K562 (cell line): ENCODE data around the gene THOC1. TPM values are rescaled to one million over a fixed set of nuclear protein-coding genes. Genes with fewer than 3 reads are reported as not detected.
A peak's percentile ranks its signal among the peaks of the same experiment; 100 is the strongest.

Source experiments
- ATAC-seq: fragments of 200-7000 bp; cut with Tn5 transposase; 3 replicates; pipeline ENCODE4 v1.9.1; 2020; ENCODE audit warnings: moderate library complexity
- BruUV-seq: library from RNA; stranded (reverse); fragments of 400-500 nt; replicated peaks from 2 replicates; lab custom pipeline; 2021; lab: Mats Ljungman, UMichigan
- CTCF ChIA-PET: fragments of 300-600 bp; formaldehyde crosslinking; extraction: SDS; loops from one replicate; lab custom pipeline; 2021; ENCODE audit warnings: low intra/inter-chr PET ratio; lab: Yijun Ruan, JAX
- POLR2A ChIA-PET: fragments of 300-600, 350-650 bp; sonication (Branson Sonifier 250); formaldehyde crosslinking; extraction: SDS; loops from one replicate; lab custom pipeline; 2021; ENCODE audit warnings: antibody characterized with exemption, inconsistent platforms; lab: Yijun Ruan, JAX
- DNase-seq, 4 experiments: peaks; one replicate each; pipeline versions ENCODE4 v3.0.0 to v3.0.0-alpha.2; 2011 to 2018; ENCODE audit warnings: low spot score in 3 of 4, mixed read lengths in 3 of 4; ENCODE audit errors: extremely low read depth in 1 of 4
- FAIRE-seq: peaks from 2 replicates; lab custom pipeline; 2011; peaks lifted over from hg19 to GRCh38; lab: Jason Lieb, UNC
- H2AFZ ChIP-seq: 2 replicates; pipeline ENCODE4 v1.6.0; 2011; ENCODE audit warnings: low read depth, low read length, control low read depth, inconsistent platforms
- H3K27ac ChIP-seq: fragments of 200-600 bp; 3 replicates; pipeline ENCODE4 v1.8.0; 2011; ENCODE audit warnings: low read depth, mild to moderate bottlenecking, control low read depth, inconsistent platforms, low read length, moderate library complexity, mixed read lengths; ENCODE audit errors: extremely low read depth
- H3K27me3 ChIP-seq, 2 experiments: fragments of 300-600 bp in 1 of 2; 2 replicates in 1 of 2; 3 replicates in 1 of 2; pipeline versions ENCODE4 v1.6.0 to v1.8.0; 2011; ENCODE audit warnings: inconsistent platforms in 2 of 2, low read length in 2 of 2, mild to moderate bottlenecking in 1 of 2, mixed read lengths in 1 of 2, moderate library complexity in 1 of 2; ENCODE audit not compliant: control insufficient read depth in 2 of 2, insufficient read depth in 2 of 2
- H3K36me3 ChIP-seq: fragments of 300-600 bp; 3 replicates; pipeline ENCODE4 v1.8.0; 2011; ENCODE audit warnings: mild to moderate bottlenecking, low read length, inconsistent platforms; ENCODE audit not compliant: control insufficient read depth, insufficient read depth
- H3K4me1 ChIP-seq, 2 experiments: fragments of 200-600 bp in 1 of 2; replicated peaks in 1 of 2; 2 replicates in 1 of 2; 3 replicates in 1 of 2; pipeline versions ENCODE4 v1.5.1 to v1.8.0; 2011; ENCODE audit warnings: inconsistent platforms in 2 of 2, low read length in 2 of 2, mild to moderate bottlenecking in 1 of 2, mixed read lengths in 1 of 2, moderate library complexity in 1 of 2; ENCODE audit not compliant: control insufficient read depth in 2 of 2, insufficient read depth in 2 of 2
- H3K4me2 ChIP-seq: 2 replicates; pipeline ENCODE4 v1.6.1; 2011; ENCODE audit warnings: low read length, control low read depth, inconsistent platforms, mixed read lengths; ENCODE audit not compliant: insufficient read depth
- H3K4me3 ChIP-seq: fragments of 200-600 bp; sonication (generic), shearing (Covaris generic); 2 replicates; pipeline ENCODE4 v1.5.1; 2016; ENCODE audit warnings: control low read depth, inconsistent platforms
- H3K79me2 ChIP-seq: fragments of 200-600 bp; 3 replicates; pipeline ENCODE4 v1.8.0; 2011; ENCODE audit warnings: low read length, inconsistent platforms; ENCODE audit not compliant: control insufficient read depth, insufficient read depth
- H3K9ac ChIP-seq, 2 experiments: 2 replicates each; pipeline versions ENCODE4 v1.6.0 to v1.6.1; 2011; ENCODE audit warnings: low read depth in 2 of 2, low read length in 2 of 2, control low read depth in 1 of 2, inconsistent platforms in 1 of 2, mild to moderate bottlenecking in 1 of 2, mixed read lengths in 1 of 2; ENCODE audit not compliant: insufficient read depth in 1 of 2
- H3K9me1 ChIP-seq: one replicate; pipeline ENCODE4 v1.6.0; 2011; ENCODE audit warnings: inconsistent platforms, mild to moderate bottlenecking, low read length, moderate library complexity; ENCODE audit not compliant: control insufficient read depth, insufficient read depth
- H3K9me3 ChIP-seq: replicated peaks from 2 replicates; pipeline ENCODE4 v1.5.1; 2011; ENCODE audit warnings: low read depth, low read length, inconsistent platforms; ENCODE audit not compliant: control insufficient read depth, insufficient read depth
- H4K20me1 ChIP-seq: replicated peaks from 2 replicates; pipeline ENCODE4 v1.6.1; 2011; ENCODE audit warnings: low read length, inconsistent platforms, mixed read lengths; ENCODE audit not compliant: control insufficient read depth, insufficient read depth
- BRD4 ChIP-seq: fragments of 200-600 bp; sonication (generic); IDR thresholded peaks from 2 replicates; pipeline ENCODE4 v1.6.1; 2017; ENCODE audit warnings: inconsistent platforms
- MBD2 ChIP-seq: sonication (generic); IDR thresholded peaks from 2 replicates; pipeline ENCODE4 v1.6.1; 2016; ENCODE audit warnings: low read depth, borderline replicate concordance
- MXI1 ChIP-seq: IDR thresholded peaks from 2 replicates; pipeline ENCODE4 v1.6.1; 2011; ENCODE audit warnings: low read depth, mild to moderate bottlenecking, improper control_type of control experiment, low read length
- PATZ1 ChIP-seq: fragments of 250-450 bp; sonication (Bioruptor Pico); IDR thresholded peaks from 2 replicates; pipeline ENCODE4 v1.5.0; 2020; ENCODE audit warnings: mild to moderate bottlenecking, borderline replicate concordance
- POLR2B ChIP-seq: fragments of 450-650 bp; IDR thresholded peaks from 2 replicates; pipeline ENCODE4 v1.6.1; 2018; ENCODE audit warnings: low read depth; ENCODE audit not compliant: partially characterized antibody
- SETDB1 ChIP-seq: IDR thresholded peaks from one replicate; pipeline ENCODE4 v1.6.1; 2012; ENCODE audit warnings: low read length, control low read depth, inconsistent platforms
- SMARCE1 ChIP-seq: fragments of 450-650 bp; IDR thresholded peaks from 2 replicates; pipeline ENCODE4 v1.7.1; 2016; ENCODE audit warnings: mild to moderate bottlenecking
- ZEB2 ChIP-seq: fragments of 450-650 bp; IDR thresholded peaks from 2 replicates; pipeline ENCODE4 v1.6.1; 2016
- ZFP30 ChIP-seq: fragments of 250-450 bp; sonication (Bioruptor Pico); IDR thresholded peaks from 2 replicates; pipeline ENCODE4 v1.8.0; 2022; ENCODE audit warnings: moderate library complexity, mild to moderate bottlenecking, inconsistent platforms, borderline replicate concordance
- ZMIZ1 ChIP-seq, 2 experiments: fragments of 150-350 bp in 1 of 2; IDR thresholded peaks; 2 replicates each; pipeline ENCODE4 v1.6.1; 2012 to 2016; ENCODE audit warnings: low read depth in 2 of 2, low read length in 2 of 2, mild to moderate bottlenecking in 1 of 2, moderate library complexity in 1 of 2
- ZNF707 ChIP-seq: fragments of 250-450 bp; sonication (Bioruptor Pico); conservative IDR thresholded peaks from 2 replicates; pipeline ENCODE4 v1.8.0; 2022; ENCODE audit warnings: inconsistent platforms, mild to moderate bottlenecking, moderate library complexity
- WGBS: fragments of 100-300 bp; shearing (Covaris generic); methylation state at CpG from one replicate; pipeline ENCODE4 v1.1.6; 2016; ENCODE audit warnings: low coverage, mixed read lengths; ENCODE audit not compliant: insufficient coverage; ENCODE audit errors: missing lambda C conversion rate; 5-methylcytosine and 5-hydroxymethylcytosine counted together
- in situ Hi-C: fragments of 300-500 bp; cut with MboI; formaldehyde crosslinking; loops from 4 replicates; pipeline ENCODE4 v1.15.0; 2018; ENCODE audit warnings: inconsistent platforms, mixed read lengths
- intact Hi-C: fragments of 100-400 bp; cut with micrococcal nuclease; formaldehyde crosslinking; loops from 2 replicates; pipeline ENCODE4 v1.14.2; 2022
- polyA plus RNA-seq, 8 experiments: library from polyadenylated mRNA; depleted of rRNA in 4 of 8; stranded (reverse) in 5 of 8; unstranded in 3 of 8; fragments of >200 nt; fragmentation: Nextera tagmentation in 2 of 8; fragmentation: Illumina TruSeq in 1 of 8; extraction: Ambion mirVana in 2 of 8; extraction: Trizol in 1 of 8; gene quantifications; 2 replicates each; pipeline versions ENCODE4 v1.2.1 to v1.2.3, GENCODE V29; 2011 to 2014; ENCODE audit warnings: inconsistent platforms in 1 of 8, missing spikeins in 1 of 8
- total RNA-seq, 7 experiments: library from RNA; depleted of rRNA in 6 of 7; stranded (reverse); fragments of >200 nt in 6 of 7; fragmentation: Illumina TruSeq in 2 of 7; extraction: Trizol in 2 of 7; gene quantifications; 2 replicates each; pipeline versions ENCODE4 v1.2.1 to v1.2.3, GENCODE V29; 2011 to 2021; ENCODE audit warnings: low replicate concordance in 1 of 7

The THOC1 gene
- total and polyA plus RNA-seq, 9 of the 15 experiments (the other 6 are each of a cell fraction or from before 2014, with no cell fraction given), result 71.1 to 143 (median 107) TPM

GRCh38 chr18:211582-211981, 56.3 kb downstream of the THOC1 start:
- H3K9me3 ChIP-seq, result no peaks in the 10 kb centered on the region
- H3K9me1 ChIP-seq, result no peaks in the 10 kb centered on the region
- ChIA-PET POLR2A (interaction anchor here (0.6 kb wide), 1 partner anchor 14 kb away, joined by 3 read pairs; no protein-coding TSS in a partner anchor), CTCF (no interaction called here)
- no peak for DNase-seq
- H4K20me1 ChIP-seq, result no peaks in the 10 kb centered on the region
- FAIRE-seq, result no peak
- peaks cover 95% of the 10 kb centered on the region for H3K36me3 ChIP-seq
- in situ Hi-C loops (no loop called here), intact Hi-C loops (no loop called here)
- H3K27me3 ChIP-seq, result no peaks in the 10 kb centered on the region
- no peak overlapping the region for H3K27ac ChIP-seq
- H2AFZ ChIP-seq, result no peak overlapping the region
- BruUV-seq, result TSS peak; percentile 33
- ATAC-seq, result no peak
- no peaks in the 10 kb centered on the region for H3K4me1 ChIP-seq
- peaks cover 5% of the 10 kb centered on the region; the same call in 1 of the 3 replicates for H3K79me2 ChIP-seq
- TF ChIP-seq POLR2B, result peak; percentile 26
- no peak for TF ChIP-seq BRD4
- no peak for TF ChIP-seq PATZ1 (CRISPR knock-in tag)
- H3K9ac ChIP-seq, result no peak overlapping the region
- H3K4me2 ChIP-seq, result no peak overlapping the region
- H3K4me3 ChIP-seq, result no peak overlapping the region

- CTCF ChIA-PET, result no interaction called here
- no peak for ATAC-seq
- Histone ChIP-seq H3K9me3 (no peaks in the 10 kb centered on the region), H3K36me3 (peaks cover 94% of the 10 kb centered on the region), H3K4me2 (no peak overlapping the region), H3K4me3 (no peak overlapping the region), H3K4me1 (no peaks in the 10 kb centered on the region), H3K27me3 (no peaks in the 10 kb centered on the region), H3K9ac (no peak overlapping the region), H3K9me1 (no peaks in the 10 kb centered on the region), H3K79me2 (peaks cover 7% of the 10 kb centered on the region; the same call in 1 of the 3 replicates), H4K20me1 (no peaks in the 10 kb centered on the region), H2AFZ (no peak overlapping the region), H3K27ac (no peak overlapping the region)
- DNase-seq, result no peak
- in situ Hi-C loops, result no loop called here
- WGBS, result 83% methylated on average over 4 of the region's 4 CpGs
- no peak for FAIRE-seq
- POLR2A ChIA-PET, result interaction anchor here (1.0 kb wide), 2 partner anchors 15 to 56 kb away, joined by 3 read pairs; no protein-coding TSS in a partner anchor
- intact Hi-C loops, result no loop called here
- BruUV-seq, result no TSS peak
- TF ChIP-seq ZNF707 (CRISPR knock-in tag), result no peak
- TF ChIP-seq SETDB1, result no peak
- TF ChIP-seq SMARCE1, result no peak
- TF ChIP-seq ZMIZ1 (IDR thresholded peaks at IDR 0.05; ENCODE audit: low read depth in 2 of 2, low read length in 2 of 2), result no peak
- TF ChIP-seq ZEB2, result no peak
- no peak for TF ChIP-seq MBD2
- TF ChIP-seq MXI1, result no peak
- TF ChIP-seq ZFP30, result no peak
These were observed 57.1 kb downstream of the THOC1 start for GRCh38 chr18:210733-211132.
